RCC 7860 (cell line): ENCODE measurements around the gene CDKN1B.

Source experiments
- DNase-seq: peaks from one replicate; pipeline ENCODE4 v3.0.0-alpha.2; 2015; ENCODE audit warnings: low spot score
- FAIRE-seq: peaks from 2 replicates; lab custom pipeline; 2012; peaks lifted over from hg19 to GRCh38; lab: Jason Lieb, UNC

The CDKN1B gene

GRCh38 chr12:12749433-12749832 is 32.3 kb downstream of the CDKN1B start:
- DNase-seq = peak; percentile 11
- no peak for FAIRE-seq

- no peak for FAIRE-seq
- no peak for DNase-seq
Observed at GRCh38 chr12:12755923-12756322, 38.8 kb downstream of the CDKN1B start.

- FAIRE-seq = no peak
- DNase-seq = no peak
Observed at GRCh38 chr12:12757121-12757520, 40.0 kb downstream of the CDKN1B start.

- no peak for DNase-seq
- FAIRE-seq = no peak
Observed at GRCh38 chr12:12759234-12759915, 42.2 kb downstream of the CDKN1B start.

GRCh38 chr12:12764824-12765223 is 47.7 kb downstream of the CDKN1B start:
- FAIRE-seq (no peak), DNase-seq (no peak)

- FAIRE-seq (no peak), DNase-seq (no peak)
Observed at GRCh38 chr12:12770262-12770661, 53.1 kb downstream of the CDKN1B start.
